H9 (cell line): ENCODE data around the gene STC2. TPM values are rescaled to one million over a fixed set of nuclear protein-coding genes. Genes with fewer than 3 reads are reported as not detected.

Source experiments
- DNase-seq: peaks from one replicate; pipeline ENCODE4 v3.0.0-alpha.2; 2017
- H2AFZ ChIP-seq: one replicate; pipeline ENCODE4 v1.6.1; 2013; ENCODE audit warnings: mild to moderate bottlenecking, low read length, control low read depth, moderate library complexity
- H2AK5ac ChIP-seq: 2 replicates; pipeline ENCODE4 v1.6.1; 2013; ENCODE audit warnings: low read length, control low read depth, mixed read lengths; ENCODE audit not compliant: insufficient read length
- H2BK120ac ChIP-seq: one replicate; pipeline ENCODE4 v1.6.1; 2013; ENCODE audit warnings: low read depth, mild to moderate bottlenecking, low read length, control low read depth, inconsistent platforms; ENCODE audit not compliant: poor library complexity, severe bottlenecking
- H2BK12ac ChIP-seq: 2 replicates; pipeline ENCODE4 v1.6.1; 2013; ENCODE audit warnings: low read length, control low read depth, mixed read lengths, low read depth; ENCODE audit not compliant: insufficient read length
- H2BK15ac ChIP-seq: 2 replicates; pipeline ENCODE4 v1.6.1; 2013; ENCODE audit warnings: low read depth, low read length, control low read depth
- H2BK20ac ChIP-seq: one replicate; pipeline ENCODE4 v1.6.1; 2013; ENCODE audit warnings: low read depth, mild to moderate bottlenecking, low read length, control low read depth, inconsistent platforms; ENCODE audit not compliant: poor library complexity, severe bottlenecking
- H2BK5ac ChIP-seq: 2 replicates; pipeline ENCODE4 v1.6.1; 2013; ENCODE audit warnings: low read length, control low read depth, mixed read lengths; ENCODE audit not compliant: insufficient read length
- H3K14ac ChIP-seq: 2 replicates; pipeline ENCODE4 v1.6.1; 2013; ENCODE audit warnings: low read length, control low read depth; ENCODE audit not compliant: insufficient read depth
- H3K18ac ChIP-seq: 2 replicates; pipeline ENCODE4 v1.6.1; 2013; ENCODE audit warnings: low read depth, mild to moderate bottlenecking, mixed read lengths, low read length, control low read depth; ENCODE audit not compliant: insufficient read length
- H3K23ac ChIP-seq: 2 replicates; pipeline ENCODE4 v1.6.1; 2013; ENCODE audit warnings: low read length, control low read depth, mixed read lengths, low read depth; ENCODE audit not compliant: insufficient read length
- H3K23me2 ChIP-seq: 2 replicates; pipeline ENCODE4 v1.6.1; 2013; ENCODE audit warnings: low read depth, mild to moderate bottlenecking, mixed read lengths, low read length, control low read depth; ENCODE audit not compliant: insufficient read length, poor library complexity, severe bottlenecking
- H3K27ac ChIP-seq: 2 replicates; pipeline ENCODE4 v1.5.1; 2013; ENCODE audit warnings: low read length, control low read depth, mixed read lengths, low read depth; ENCODE audit not compliant: insufficient read length
- H3K27me3 ChIP-seq: 2 replicates; pipeline ENCODE4 v1.6.1; 2013; ENCODE audit warnings: low read length, control low read depth, inconsistent platforms; ENCODE audit not compliant: insufficient read depth
- H3K4ac ChIP-seq: 2 replicates; pipeline ENCODE4 v1.6.1; 2013; ENCODE audit warnings: low read depth, mild to moderate bottlenecking, control low read depth, inconsistent platforms, low read length, moderate library complexity
- H3K4me1 ChIP-seq: 2 replicates; pipeline ENCODE4 v1.6.1; 2013; ENCODE audit warnings: low read length, control low read depth, inconsistent platforms; ENCODE audit not compliant: insufficient read depth
- H3K4me2 ChIP-seq: 2 replicates; pipeline ENCODE4 v1.6.1; 2013; ENCODE audit warnings: low read length, control low read depth, mixed read lengths; ENCODE audit not compliant: insufficient read length, insufficient read depth
- H3K56ac ChIP-seq: 2 replicates; pipeline ENCODE4 v1.6.1; 2013; ENCODE audit warnings: low read depth, mild to moderate bottlenecking, mixed read lengths, low read length, control low read depth; ENCODE audit not compliant: insufficient read length
- H3K79me1 ChIP-seq: 2 replicates; pipeline ENCODE4 v1.6.1; 2013; ENCODE audit warnings: low read depth, mild to moderate bottlenecking, moderate library complexity, low read length, control low read depth, inconsistent platforms; ENCODE audit not compliant: insufficient read depth, poor library complexity, severe bottlenecking
- H3K79me2 ChIP-seq: 2 replicates; pipeline ENCODE4 v1.6.1; 2013; ENCODE audit warnings: low read length, control low read depth, inconsistent platforms; ENCODE audit not compliant: insufficient read depth
- H3K9ac ChIP-seq: 2 replicates; pipeline ENCODE4 v1.6.1; 2013; ENCODE audit warnings: low read length, control low read depth, mixed read lengths; ENCODE audit not compliant: insufficient read length; ENCODE audit errors: extremely low read depth
- H3K9me3 ChIP-seq: one replicate; pipeline ENCODE4 v1.6.1; 2013; ENCODE audit warnings: low read depth, low read length, inconsistent platforms; ENCODE audit not compliant: control insufficient read depth
- H3T11ph ChIP-seq: one replicate; pipeline ENCODE4 v1.6.1; 2013; ENCODE audit warnings: mild to moderate bottlenecking, low read length, control low read depth, inconsistent platforms
- H4K20me1 ChIP-seq: one replicate; pipeline ENCODE4 v1.6.1; 2013; ENCODE audit not compliant: control insufficient read depth, insufficient read length, insufficient read depth
- H4K5ac ChIP-seq: 2 replicates; pipeline ENCODE4 v1.6.1; 2013; ENCODE audit warnings: low read depth, mild to moderate bottlenecking, mixed read lengths, low read length, control low read depth; ENCODE audit not compliant: insufficient read length
- H4K8ac ChIP-seq: replicated peaks from 2 replicates; pipeline ENCODE4 v1.6.1; 2013; ENCODE audit warnings: low read length, control low read depth, mixed read lengths, low read depth; ENCODE audit not compliant: insufficient read length
- H4K91ac ChIP-seq: 2 replicates; pipeline ENCODE4 v1.6.1; 2013; ENCODE audit warnings: low read depth, mild to moderate bottlenecking, moderate library complexity, mixed read lengths, low read length, control low read depth; ENCODE audit not compliant: insufficient read length
- H3K27ac Mint-ChIP-seq, 3 experiments: 2 replicates in 2 of 3; 3 replicates in 1 of 3; pipeline ENCODE4 v1.8.0; 2020 to 2021; ENCODE audit warnings: mixed read lengths in 3 of 3, mild to moderate bottlenecking in 1 of 3, moderate library complexity in 1 of 3
- H3K27me3 Mint-ChIP-seq: 2 replicates; pipeline ENCODE4 v1.8.0; 2021; ENCODE audit warnings: low read depth, mild to moderate bottlenecking, moderate library complexity, mixed read lengths
- H3K36me3 Mint-ChIP-seq, 3 experiments: 2 replicates in 2 of 3; 3 replicates in 1 of 3; pipeline ENCODE4 v1.8.0; 2020 to 2021; ENCODE audit warnings: low read depth in 3 of 3, mixed read lengths in 3 of 3; ENCODE audit not compliant: insufficient read depth in 1 of 3
- H3K4me1 Mint-ChIP-seq, 2 experiments: 2 replicates each; pipeline ENCODE4 v1.8.0; 2020; ENCODE audit warnings: mixed read lengths in 2 of 2
- H3K4me3 Mint-ChIP-seq, 2 experiments: 2 replicates in 1 of 2; 3 replicates in 1 of 2; pipeline ENCODE4 v1.8.0; 2020 to 2021; ENCODE audit warnings: mild to moderate bottlenecking in 2 of 2, mixed read lengths in 2 of 2, moderate library complexity in 1 of 2
- H3K9me3 Mint-ChIP-seq, 2 experiments: 2 replicates in 1 of 2; 3 replicates in 1 of 2; pipeline ENCODE4 v1.8.0; 2020; ENCODE audit warnings: mild to moderate bottlenecking in 2 of 2, mixed read lengths in 2 of 2, moderate library complexity in 1 of 2
- WGBS: extraction: QIAGEN DNeasy Blood & Tissue Kit; methylation state at CpG from one replicate; pipeline ENCODE4 v1.1.7; 2013; ENCODE audit warnings: missing lambda C conversion rate, low lambda C conversion rate, mixed read lengths; ENCODE audit not compliant: insufficient read length; ENCODE audit errors: extremely low coverage; 5-methylcytosine and 5-hydroxymethylcytosine counted together
- total RNA-seq: library from RNA; stranded (reverse); gene quantifications from 2 replicates; pipeline ENCODE4 v1.2.1, GENCODE V29; 2021
- TF ChIP-seq, protein P1 (sequence below): fragments of 200-600 bp; sonication (generic); conservative IDR thresholded peaks from 3 replicates; pipeline ENCODE4 v1.8.0; 2021; ENCODE audit warnings: antibody characterized with exemption, mild to moderate bottlenecking

STC2 gene
- total RNA-seq, 1 experiment from 2014 or later, result 77.7 TPM

DNA sequence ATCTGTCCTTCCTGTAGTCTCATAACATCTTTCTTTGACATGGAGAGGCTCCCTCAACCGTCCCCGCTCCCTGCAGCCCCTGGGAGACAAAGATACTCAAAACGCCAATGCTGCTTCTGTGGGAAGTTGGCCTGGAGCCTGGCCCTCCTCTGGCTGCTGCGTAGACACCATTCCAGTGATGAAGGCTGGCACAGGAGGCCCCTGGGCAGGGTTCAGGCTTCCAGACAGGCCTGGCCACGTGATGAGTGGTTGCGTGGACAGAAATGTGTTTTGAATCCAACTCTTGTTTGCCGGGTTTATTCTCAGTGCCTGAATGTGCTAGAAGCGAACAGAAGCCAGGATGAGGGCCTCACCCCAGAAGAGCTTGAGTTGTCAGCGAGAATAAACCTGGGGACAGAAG, 50.0 kb downstream of the STC2 start:
- Histone ChIP-seq H3K56ac (no peak overlapping the region), H2BK15ac (no peak overlapping the region), H3K27me3 (peaks cover 6% of the 10 kb centered on the region; the same call in 1 of the 2 replicates), H3K23ac (no peak overlapping the region), H3K27ac (no peak overlapping the region), H2BK12ac (no peak overlapping the region), H3K4me1 (no peaks in the 10 kb centered on the region), H4K8ac (no peak overlapping the region), H3K4ac (no peak overlapping the region), H3K23me2 (no peaks in the 10 kb centered on the region), H2AFZ (no peak overlapping the region), H4K20me1 (no peaks in the 10 kb centered on the region), H3K79me2 (no peaks in the 10 kb centered on the region), H2BK120ac (no peak overlapping the region), H4K5ac (no peak overlapping the region), H4K91ac (no peak overlapping the region), H3K4me2 (no peak overlapping the region), H2BK20ac (no peak overlapping the region), H3K9me3 (no peaks in the 10 kb centered on the region), H3K79me1 (no peaks in the 10 kb centered on the region), H3K18ac (no peak overlapping the region), H3K9ac (no peak overlapping the region), H3T11ph (no peak overlapping the region), H3K14ac (no peak overlapping the region), H2BK5ac (no peak overlapping the region), H2AK5ac (no peak overlapping the region)
- no CpG with 5 or more reads among the region's 9 CpGs for WGBS
- TF ChIP-seq, protein P1, sequence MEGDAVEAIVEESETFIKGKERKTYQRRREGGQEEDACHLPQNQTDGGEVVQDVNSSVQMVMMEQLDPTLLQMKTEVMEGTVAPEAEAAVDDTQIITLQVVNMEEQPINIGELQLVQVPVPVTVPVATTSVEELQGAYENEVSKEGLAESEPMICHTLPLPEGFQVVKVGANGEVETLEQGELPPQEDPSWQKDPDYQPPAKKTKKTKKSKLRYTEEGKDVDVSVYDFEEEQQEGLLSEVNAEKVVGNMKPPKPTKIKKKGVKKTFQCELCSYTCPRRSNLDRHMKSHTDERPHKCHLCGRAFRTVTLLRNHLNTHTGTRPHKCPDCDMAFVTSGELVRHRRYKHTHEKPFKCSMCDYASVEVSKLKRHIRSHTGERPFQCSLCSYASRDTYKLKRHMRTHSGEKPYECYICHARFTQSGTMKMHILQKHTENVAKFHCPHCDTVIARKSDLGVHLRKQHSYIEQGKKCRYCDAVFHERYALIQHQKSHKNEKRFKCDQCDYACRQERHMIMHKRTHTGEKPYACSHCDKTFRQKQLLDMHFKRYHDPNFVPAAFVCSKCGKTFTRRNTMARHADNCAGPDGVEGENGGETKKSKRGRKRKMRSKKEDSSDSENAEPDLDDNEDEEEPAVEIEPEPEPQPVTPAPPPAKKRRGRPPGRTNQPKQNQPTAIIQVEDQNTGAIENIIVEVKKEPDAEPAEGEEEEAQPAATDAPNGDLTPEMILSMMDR, result no peak
- H3K9me3 Mint-ChIP-seq, result peaks cover 1 to 4% of the 10 kb centered on the region in 2 experiments; a peak in 4 of 5 replicates
- H3K36me3 Mint-ChIP-seq, result no peaks in the 10 kb centered on the region
- H3K27me3 Mint-ChIP-seq, result peaks cover 72% of the 10 kb centered on the region
- H3K4me1 Mint-ChIP-seq, result peaks cover 3 to 6% of the 10 kb centered on the region in 2 experiments; a peak in 3 of 4 replicates
- no peak for DNase-seq
- no peak overlapping the region for H3K27ac Mint-ChIP-seq
- no peak overlapping the region for H3K4me3 Mint-ChIP-seq
